Neuronal stem cell (in vitro differentiated cells): ENCODE measurements around the gene MAST4.

Source experiments
- DNase-seq: peaks from one replicate; pipeline ENCODE4 v3.0.0-alpha.2; 2013; ENCODE audit warnings: low spot score
- H2AFZ ChIP-seq: one replicate; pipeline ENCODE4 v1.6.1; 2013; ENCODE audit warnings: mild to moderate bottlenecking, low read length, inconsistent platforms
- H2AK5ac ChIP-seq: 2 replicates; pipeline ENCODE4 v1.6.1; 2013; ENCODE audit warnings: low read depth, mild to moderate bottlenecking, inconsistent platforms, low read length, moderate library complexity, mixed read lengths
- H2BK120ac ChIP-seq: 2 replicates; pipeline ENCODE4 v1.6.1; 2013; ENCODE audit warnings: low read depth, mild to moderate bottlenecking, inconsistent platforms, low read length, moderate library complexity, mixed read lengths
- H2BK12ac ChIP-seq: one replicate; pipeline ENCODE4 v1.6.1; 2013; ENCODE audit warnings: low read length, inconsistent platforms
- H2BK15ac ChIP-seq: 2 replicates; pipeline ENCODE4 v1.6.1; 2013; ENCODE audit warnings: mild to moderate bottlenecking, low read length, inconsistent platforms, mixed read lengths
- H2BK5ac ChIP-seq: one replicate; pipeline ENCODE4 v1.6.1; 2013; ENCODE audit warnings: inconsistent platforms, mild to moderate bottlenecking, low read length, moderate library complexity
- H3K14ac ChIP-seq: one replicate; pipeline ENCODE4 v1.6.1; 2013; ENCODE audit warnings: low read length, inconsistent platforms
- H3K18ac ChIP-seq: 2 replicates; pipeline ENCODE4 v1.6.1; 2013; ENCODE audit warnings: low read length, inconsistent platforms
- H3K23ac ChIP-seq: 2 replicates; pipeline ENCODE4 v1.6.1; 2013; ENCODE audit warnings: low read depth, mild to moderate bottlenecking, mixed read lengths, low read length, inconsistent platforms; ENCODE audit not compliant: poor library complexity
- H3K27ac ChIP-seq: replicated peaks from 3 replicates; pipeline ENCODE4 v1.5.1; 2013; ENCODE audit warnings: low read length, inconsistent platforms
- H3K27me3 ChIP-seq, 3 experiments: 2 replicates each; pipeline ENCODE4 v1.6.1; 2013; ENCODE audit warnings: low read length in 3 of 3, mild to moderate bottlenecking in 2 of 3, inconsistent platforms in 1 of 3, low read depth in 1 of 3, mixed read lengths in 1 of 3, moderate library complexity in 1 of 3; ENCODE audit not compliant: control insufficient read depth in 3 of 3, insufficient read depth in 3 of 3
- H3K36me3 ChIP-seq, 2 donors: replicated peaks in 1 of 2; 2 replicates each; pipeline ENCODE4 v1.6.1; 2013; ENCODE audit warnings: low read length in 2 of 2; ENCODE audit not compliant: control insufficient read depth in 2 of 2, insufficient read depth in 2 of 2
- H3K4ac ChIP-seq: 2 replicates; pipeline ENCODE4 v1.6.1; 2013; ENCODE audit warnings: inconsistent platforms, mild to moderate bottlenecking, low read length, moderate library complexity
- H3K4me1 ChIP-seq, 2 donors: 1 replicate in 1 of 2; 2 replicates in 1 of 2; pipeline ENCODE4 v1.6.1; 2013; ENCODE audit warnings: low read length in 2 of 2, low read depth in 1 of 2; ENCODE audit not compliant: control insufficient read depth in 2 of 2, insufficient read depth in 1 of 2
- H3K4me2 ChIP-seq: one replicate; pipeline ENCODE4 v1.6.1; 2013; ENCODE audit warnings: mild to moderate bottlenecking, low read length, inconsistent platforms; ENCODE audit not compliant: insufficient read depth, poor library complexity, severe bottlenecking
- H3K4me3 ChIP-seq, 2 donors: 2 replicates each; pipeline ENCODE4 v1.5.1; 2013; ENCODE audit warnings: low read length in 2 of 2, mild to moderate bottlenecking in 2 of 2, inconsistent platforms in 1 of 2, moderate library complexity in 1 of 2
- H3K79me1 ChIP-seq: one replicate; pipeline ENCODE4 v1.6.1; 2013; ENCODE audit warnings: low read depth, mild to moderate bottlenecking, inconsistent platforms, low read length, moderate library complexity
- H3K9ac ChIP-seq: one replicate; pipeline ENCODE4 v1.6.1; 2013; ENCODE audit warnings: mild to moderate bottlenecking, low read depth, low read length, inconsistent platforms; ENCODE audit not compliant: poor library complexity
- H3K9me3 ChIP-seq, 2 donors: replicated peaks in 1 of 2; 2 replicates each; pipeline versions ENCODE3 to v1.6.1; 2013; ENCODE audit warnings: low read length in 2 of 2, mild to moderate bottlenecking in 2 of 2, inconsistent platforms in 1 of 2, low read depth in 1 of 2, mixed read lengths in 1 of 2, moderate library complexity in 1 of 2; ENCODE audit not compliant: control insufficient read depth in 2 of 2, insufficient read depth in 1 of 2
- H4K8ac ChIP-seq: one replicate; pipeline ENCODE4 v1.6.1; 2013; ENCODE audit warnings: low read depth, mild to moderate bottlenecking, inconsistent platforms, low read length, moderate library complexity
- H4K91ac ChIP-seq: one replicate; pipeline ENCODE4 v1.6.1; 2013; ENCODE audit warnings: low read length, low read depth, mild to moderate bottlenecking, inconsistent platforms; ENCODE audit not compliant: poor library complexity
- WGBS, 2 donors: extraction: QIAGEN DNeasy Blood & Tissue Kit; methylation state at CpG; one replicate each; pipeline ENCODE4 v1.1.7; 2013; ENCODE audit warnings: missing lambda C conversion rate in 2 of 2, mixed read lengths in 1 of 2; ENCODE audit not compliant: insufficient read length in 2 of 2, insufficient replicate concordance in 1 of 2; ENCODE audit errors: extremely low coverage in 2 of 2; 5-methylcytosine and 5-hydroxymethylcytosine counted together

MAST4 gene

GRCh38 chr5:66807743-66808142, 211.6 kb downstream of the MAST4 start:
- H2AFZ ChIP-seq = no peak overlapping the region
- no peak for DNase-seq
- H3K27me3 ChIP-seq = no peaks in the 10 kb centered on the region
- no peak overlapping the region for H2BK120ac ChIP-seq
- H3K14ac ChIP-seq = no peak overlapping the region
- no peak overlapping the region for H3K4ac ChIP-seq
- no peak overlapping the region for H3K4me3 ChIP-seq
- no peak overlapping the region for H3K23ac ChIP-seq
- no peaks in the 10 kb centered on the region for H3K36me3 ChIP-seq
- no peak overlapping the region for H4K8ac ChIP-seq
- no peak overlapping the region for H2BK12ac ChIP-seq
- no CpG with 5 or more reads among the region's 5 CpGs for WGBS, 2 donors
- H3K4me2 ChIP-seq = no peak overlapping the region
- no peak overlapping the region for H3K18ac ChIP-seq
- no peaks in the 10 kb centered on the region for H3K9me3 ChIP-seq
- no peak overlapping the region for H2BK15ac ChIP-seq
- H3K4me1 ChIP-seq = no peaks in the 10 kb centered on the region
- no peak overlapping the region for H4K91ac ChIP-seq
- no peak overlapping the region for H3K9ac ChIP-seq
- no peaks in the 10 kb centered on the region for H3K79me1 ChIP-seq
- H2AK5ac ChIP-seq = no peak overlapping the region
- no peak overlapping the region for H2BK5ac ChIP-seq
- H3K27ac ChIP-seq = no peak overlapping the region

DNA sequence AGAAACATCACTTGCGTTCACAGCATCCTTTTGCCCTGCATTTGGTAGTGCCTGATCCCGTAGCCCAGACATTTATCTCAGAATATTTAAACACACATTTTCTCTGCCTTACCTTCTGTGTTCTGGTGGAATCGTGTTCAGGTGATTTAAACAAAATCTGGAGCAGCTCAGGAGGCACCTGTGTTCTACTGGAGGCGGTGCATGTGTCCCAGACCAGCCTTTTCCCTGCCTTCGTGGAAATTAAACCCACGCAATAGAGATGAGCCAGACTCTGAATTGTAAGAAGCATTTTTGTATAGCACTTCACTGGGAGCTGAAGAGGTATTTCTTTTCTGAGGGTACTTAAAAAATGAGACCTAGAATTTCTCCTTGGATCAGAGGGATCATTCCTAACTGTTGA, 212.5 kb downstream of the MAST4 start:
- H2AFZ ChIP-seq = no peak overlapping the region
- no peak overlapping the region for H3K14ac ChIP-seq
- no peaks in the 10 kb centered on the region for H3K36me3 ChIP-seq
- no peak overlapping the region for H3K18ac ChIP-seq
- no peak overlapping the region for H2BK15ac ChIP-seq
- H3K9ac ChIP-seq = no peak overlapping the region
- H3K27ac ChIP-seq = no peak overlapping the region
- H3K79me1 ChIP-seq = no peaks in the 10 kb centered on the region
- WGBS, 2 donors = no CpG with 5 or more reads among the region's 6 CpGs
- no peak overlapping the region for H4K8ac ChIP-seq
- no peak overlapping the region for H2BK5ac ChIP-seq
- no peak overlapping the region for H3K23ac ChIP-seq
- H4K91ac ChIP-seq = no peak overlapping the region
- H3K9me3 ChIP-seq = no peaks in the 10 kb centered on the region
- no peaks in the 10 kb centered on the region for H3K4me1 ChIP-seq
- H2AK5ac ChIP-seq = no peak overlapping the region
- H3K4me2 ChIP-seq = no peak overlapping the region
- no peak overlapping the region for H2BK120ac ChIP-seq
- H2BK12ac ChIP-seq = no peak overlapping the region
- no peak overlapping the region for H3K4ac ChIP-seq
- H3K4me3 ChIP-seq = no peak overlapping the region
- DNase-seq = no peak
- no peaks in the 10 kb centered on the region for H3K27me3 ChIP-seq

DNA sequence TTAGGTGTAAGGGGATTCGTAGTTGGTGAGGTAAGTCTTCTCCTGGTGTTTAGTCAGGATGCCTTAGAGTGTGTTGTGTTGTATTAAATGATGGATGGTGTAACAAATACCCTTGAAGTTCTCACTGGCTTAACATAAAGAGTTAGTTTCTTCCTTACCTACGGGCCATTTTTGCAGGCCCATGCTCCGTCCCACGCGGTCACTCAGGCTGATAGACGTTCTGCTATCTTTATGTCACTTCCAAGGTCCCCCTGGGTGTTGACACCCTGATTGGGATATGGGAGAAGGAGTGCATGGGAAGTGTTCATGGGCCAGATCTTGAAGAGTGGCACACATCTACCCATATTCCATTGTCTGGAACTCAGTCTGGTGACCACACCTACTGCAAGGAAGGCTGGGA, 214.0 kb downstream of the MAST4 start:
- Histone ChIP-seq H3K9ac (no peak overlapping the region), H3K9me3 (no peaks in the 10 kb centered on the region), H4K91ac (no peak overlapping the region), H3K4me1 (no peaks in the 10 kb centered on the region), H3K4me3 (no peak overlapping the region), H2BK5ac (no peak overlapping the region), H3K36me3 (no peaks in the 10 kb centered on the region), H2BK120ac (no peak overlapping the region), H3K27me3 (no peaks in the 10 kb centered on the region), H2BK15ac (no peak overlapping the region), H3K23ac (no peak overlapping the region), H2AK5ac (no peak overlapping the region), H3K4me2 (no peak overlapping the region), H3K18ac (no peak overlapping the region), H3K4ac (no peak overlapping the region), H3K27ac (no peak overlapping the region), H2BK12ac (no peak overlapping the region), H3K14ac (no peak overlapping the region), H2AFZ (no peak overlapping the region), H4K8ac (no peak overlapping the region), H3K79me1 (no peaks in the 10 kb centered on the region)
- no CpG with 5 or more reads among the region's 6 CpGs for WGBS, 2 donors
- no peak for DNase-seq

- H4K91ac ChIP-seq = no peak overlapping the region
- H2BK5ac ChIP-seq = no peak overlapping the region
- no peaks in the 10 kb centered on the region for H3K27me3 ChIP-seq
- H3K4ac ChIP-seq = no peak overlapping the region
- H3K9me3 ChIP-seq = no peaks in the 10 kb centered on the region
- no peak overlapping the region for H3K4me3 ChIP-seq
- H3K9ac ChIP-seq = no peak overlapping the region
- no peak overlapping the region for H2AFZ ChIP-seq
- no peak for DNase-seq
- no CpG with 5 or more reads among the region's 6 CpGs for WGBS, 2 donors
- no peak overlapping the region for H2AK5ac ChIP-seq
- no peak overlapping the region for H3K14ac ChIP-seq
- no peak overlapping the region for H3K4me2 ChIP-seq
- H2BK120ac ChIP-seq = no peak overlapping the region
- no peaks in the 10 kb centered on the region for H3K36me3 ChIP-seq
- no peaks in the 10 kb centered on the region for H3K79me1 ChIP-seq
- no peak overlapping the region for H3K27ac ChIP-seq
- H4K8ac ChIP-seq = no peak overlapping the region
- no peak overlapping the region for H3K18ac ChIP-seq
- no peak overlapping the region for H2BK12ac ChIP-seq
- H3K4me1 ChIP-seq = no peaks in the 10 kb centered on the region
- no peak overlapping the region for H3K23ac ChIP-seq
- H2BK15ac ChIP-seq = no peak overlapping the region
These were observed 214.7 kb downstream of the MAST4 start for GRCh38 chr5:66810848-66811261.
